Cortex of kidney (tissue), 1 donor: ENCODE results near the gene FAM89B.

Experiments used
- DNase-seq: peaks from one replicate; lab custom pipeline; 2025; lab: John Stamatoyannopoulos, UW

FAM89B gene

DNA sequence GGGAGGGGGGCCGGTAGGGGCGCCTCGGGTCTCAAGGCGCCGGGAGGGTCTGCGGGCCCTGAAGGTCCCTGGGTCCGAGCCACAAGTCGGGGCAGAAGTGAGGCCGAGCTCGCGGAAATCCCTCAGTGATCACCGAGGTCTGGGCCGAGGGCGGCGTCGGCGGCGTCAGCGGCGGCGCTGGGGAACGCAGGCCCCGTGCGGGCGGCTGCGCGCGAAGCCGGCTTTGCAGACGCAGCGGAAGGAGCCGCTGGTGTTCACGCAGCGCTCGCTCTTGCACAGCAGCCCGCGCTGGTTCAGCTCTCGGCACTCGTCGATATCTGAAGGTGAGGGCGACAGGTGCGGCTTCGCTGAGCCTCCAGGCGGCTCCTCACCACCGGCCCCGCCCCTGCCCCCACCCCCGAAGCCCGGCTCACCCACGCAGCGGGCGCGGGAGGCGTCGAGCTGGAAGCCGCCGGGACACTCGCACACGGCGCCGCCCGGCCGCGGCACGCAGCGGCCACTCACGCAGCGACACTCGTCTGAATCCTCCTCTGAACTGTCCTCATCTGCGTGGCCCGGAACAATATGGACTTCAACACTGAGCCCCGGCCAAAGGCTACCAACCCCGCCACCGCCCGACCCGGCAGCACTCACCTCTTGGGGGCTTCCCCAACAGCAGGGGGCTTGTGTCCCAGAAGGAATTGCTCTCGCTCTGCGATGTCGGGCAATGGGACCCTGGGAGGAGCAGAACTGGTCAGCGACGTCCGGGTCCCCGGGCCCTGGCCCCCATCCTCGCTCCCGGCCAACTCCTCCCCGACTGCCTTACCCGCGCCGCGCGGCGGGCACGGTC, 33.2 kb upstream of the FAM89B start:
- DNase-seq, result no peak

DNA sequence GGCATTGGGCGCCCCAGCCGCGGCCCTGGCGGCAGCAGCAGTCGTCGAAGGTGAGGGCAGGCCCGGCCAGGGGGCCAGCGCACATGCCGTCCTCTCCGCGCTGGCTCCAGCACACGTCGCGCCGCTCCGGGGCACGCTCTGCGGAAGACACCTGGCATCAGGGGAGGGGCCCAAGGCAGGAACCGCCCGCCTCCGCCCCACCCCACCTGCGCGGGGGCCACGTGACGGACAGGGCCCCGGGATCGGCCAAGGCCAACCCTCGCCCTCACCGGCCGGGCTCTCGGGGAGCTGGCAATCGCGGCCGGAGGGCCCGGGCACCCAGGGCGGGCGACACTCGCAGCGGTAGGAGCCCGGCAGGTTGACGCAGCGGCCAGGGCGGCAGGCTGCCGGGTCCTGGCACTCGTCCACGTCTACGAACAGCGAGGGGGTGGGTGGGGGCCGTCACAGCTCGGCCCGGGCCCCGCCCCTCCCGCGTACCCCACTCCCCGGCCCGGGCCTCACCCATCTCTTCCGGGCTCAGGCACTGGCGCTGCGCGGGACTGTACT, 32.5 kb upstream of the FAM89B start:
- DNase-seq, result no peak

DNA sequence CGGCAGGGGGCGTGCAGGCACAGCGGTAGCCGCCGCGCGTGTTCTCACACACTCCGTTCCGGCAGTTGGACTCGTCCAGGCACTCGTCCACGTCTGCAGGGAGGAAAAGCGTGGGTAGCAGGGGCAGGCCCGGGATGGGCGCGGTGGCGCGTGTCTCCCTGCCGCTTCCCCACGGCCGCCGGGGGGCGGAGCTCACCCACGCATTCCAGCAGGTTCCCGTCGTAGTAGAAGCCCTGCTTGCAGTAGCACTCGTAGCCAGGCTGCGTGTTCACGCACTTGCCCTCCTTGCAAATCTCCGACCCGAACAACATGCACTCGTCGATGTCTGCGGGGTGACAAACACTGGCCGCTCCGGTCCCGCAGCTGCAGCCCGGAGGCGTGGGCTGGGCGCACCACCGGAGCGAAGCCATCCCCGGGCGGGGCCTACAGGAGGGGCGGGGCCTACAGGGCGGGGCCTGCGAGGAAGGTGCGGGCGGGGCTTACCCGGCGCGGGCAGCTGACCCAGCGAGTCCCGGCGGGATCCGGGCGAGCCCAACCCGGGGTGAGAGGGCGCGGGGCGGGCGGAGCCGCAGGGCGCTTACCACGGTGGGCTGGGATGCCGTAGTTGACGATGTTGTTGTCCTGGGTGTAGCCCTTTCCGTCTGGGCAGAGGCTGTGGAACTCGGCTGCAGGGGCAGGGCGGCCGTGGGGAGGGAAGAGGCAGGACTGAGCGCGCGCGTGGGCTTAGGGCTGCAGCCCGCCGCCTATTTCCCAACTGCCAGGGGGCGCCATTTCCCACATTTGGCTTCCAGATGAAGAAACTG, 31.8 kb upstream of the FAM89B start:
- DNase-seq, result no peak

DNA sequence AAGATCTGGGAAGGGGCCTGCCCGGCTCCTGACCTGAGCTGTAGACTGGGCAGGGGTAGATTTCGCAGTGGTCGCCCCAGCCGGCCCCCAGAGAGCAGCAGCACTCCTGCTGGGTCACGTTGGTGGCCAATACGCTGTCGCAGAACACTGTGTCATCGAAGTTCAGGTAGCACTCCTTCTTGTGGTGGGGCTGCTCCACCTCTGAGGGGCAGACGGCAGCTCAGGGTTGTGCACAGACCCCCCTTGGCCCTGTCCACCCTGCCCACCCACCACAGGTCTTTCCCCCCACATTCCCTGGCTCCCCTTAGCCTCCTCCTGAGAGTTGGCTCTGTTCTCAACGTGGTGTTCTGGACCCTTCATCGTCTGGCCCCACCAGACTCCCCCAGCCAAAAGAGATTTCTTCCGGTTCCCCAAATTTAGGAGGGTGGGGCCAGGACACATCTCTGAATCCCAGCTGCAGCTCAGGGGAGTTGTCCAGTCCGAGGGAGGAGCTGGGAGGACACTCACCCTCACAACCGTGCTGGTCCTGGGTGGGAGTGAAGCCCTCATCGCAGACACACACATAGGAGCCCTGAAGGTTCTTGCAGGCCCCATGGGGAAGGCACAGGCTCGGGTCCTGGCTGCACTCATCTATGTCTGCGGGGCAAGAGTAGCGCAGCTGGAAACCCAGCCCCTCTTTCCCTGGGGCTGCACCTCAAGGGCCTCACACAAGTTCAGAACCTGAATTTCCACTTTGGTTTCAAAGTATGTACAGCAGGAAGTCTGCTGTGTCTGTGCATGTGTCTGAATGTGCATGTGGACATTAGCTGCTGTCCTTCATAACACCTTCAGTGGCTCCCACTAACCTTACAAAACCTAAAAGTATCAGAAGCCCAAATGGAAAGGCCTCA, 31.0 kb upstream of the FAM89B start:
- no peak for DNase-seq

DNA sequence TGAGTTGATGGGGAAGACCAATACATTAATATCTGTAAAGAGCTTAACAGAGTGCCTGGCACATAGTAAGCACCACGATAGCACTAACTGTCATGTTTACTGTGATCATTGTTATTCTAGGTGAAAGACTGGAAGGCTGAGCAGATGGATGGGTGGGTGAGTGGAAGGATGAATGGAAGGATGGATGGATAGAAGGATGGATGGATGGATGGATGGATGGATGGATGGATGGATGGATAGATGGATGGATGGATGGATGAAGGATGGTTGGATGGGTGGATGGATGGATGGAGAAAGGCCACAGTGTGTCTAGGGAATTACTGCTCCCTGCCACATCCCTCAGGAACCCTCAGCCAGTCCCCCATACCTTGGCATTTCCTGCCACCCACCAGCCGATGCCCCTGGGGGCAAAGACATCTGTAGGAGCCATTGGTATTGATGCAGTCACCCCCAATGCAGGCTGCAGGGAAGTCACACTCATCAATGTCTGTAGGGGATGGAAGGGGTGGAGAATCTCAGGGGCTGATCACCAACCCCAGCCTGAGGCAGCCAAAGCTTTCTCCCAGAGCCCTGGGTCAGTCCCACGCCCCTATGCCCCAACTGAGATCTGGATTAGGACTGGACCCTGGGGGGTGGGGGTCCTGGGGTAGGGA, 29.5 kb upstream of the FAM89B start:
- DNase-seq, result no peak

DNA sequence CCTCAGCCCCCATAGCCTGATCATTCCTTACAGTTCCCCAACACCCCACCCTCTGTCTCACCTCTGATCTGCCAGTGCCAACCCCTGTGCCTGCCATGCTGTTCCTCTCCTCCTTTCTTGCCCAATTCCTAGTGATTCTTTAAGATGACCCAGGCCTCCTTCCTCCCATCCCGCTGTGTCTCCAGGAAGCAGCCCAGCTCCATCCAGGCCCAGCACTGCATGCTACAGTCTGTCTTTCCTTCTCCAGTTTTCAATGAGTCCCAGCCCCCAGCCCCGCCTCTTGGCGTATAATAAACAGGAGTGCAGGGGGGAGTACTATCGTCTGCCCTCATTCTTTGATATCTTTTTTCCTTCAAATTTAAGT, 26.5 kb upstream of the FAM89B start:
- DNase-seq, result no peak

DNA sequence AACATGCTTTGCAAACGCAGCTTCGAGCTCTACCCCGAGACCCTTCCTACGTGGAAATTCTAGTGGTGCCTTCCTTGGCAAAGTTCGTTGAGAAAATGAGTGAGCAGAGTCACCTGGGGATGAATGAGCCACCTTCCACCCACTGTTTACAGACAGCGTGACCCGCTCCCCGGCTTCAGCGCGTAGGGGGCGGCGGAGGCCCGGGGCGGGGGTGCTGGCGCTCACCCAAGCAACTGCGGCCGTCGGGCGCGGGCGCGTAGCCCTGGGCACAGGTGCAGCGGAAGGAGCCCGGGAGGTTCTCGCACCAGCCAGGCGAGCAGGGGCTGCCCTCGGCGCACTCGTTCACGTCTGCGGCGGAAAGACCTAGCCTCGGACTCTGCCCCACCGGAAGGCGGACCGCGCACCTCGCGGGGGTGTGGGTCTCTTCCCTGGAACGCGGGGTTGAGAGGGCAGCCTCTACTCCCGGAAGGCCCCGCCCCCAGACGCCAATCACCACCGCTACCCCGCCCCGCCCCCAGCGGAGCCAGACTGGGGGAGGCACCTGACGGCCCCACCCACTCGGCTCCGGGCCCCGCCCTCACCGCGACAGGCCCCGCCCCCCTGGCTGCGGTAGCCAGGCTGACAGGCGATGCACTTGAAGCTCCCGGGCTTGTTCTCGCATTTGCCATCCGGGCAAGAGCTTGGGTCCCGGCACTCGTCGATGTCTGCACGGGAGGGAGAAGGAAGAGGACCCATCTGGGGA, 25.9 kb upstream of the FAM89B start:
- no peak for DNase-seq

DNA sequence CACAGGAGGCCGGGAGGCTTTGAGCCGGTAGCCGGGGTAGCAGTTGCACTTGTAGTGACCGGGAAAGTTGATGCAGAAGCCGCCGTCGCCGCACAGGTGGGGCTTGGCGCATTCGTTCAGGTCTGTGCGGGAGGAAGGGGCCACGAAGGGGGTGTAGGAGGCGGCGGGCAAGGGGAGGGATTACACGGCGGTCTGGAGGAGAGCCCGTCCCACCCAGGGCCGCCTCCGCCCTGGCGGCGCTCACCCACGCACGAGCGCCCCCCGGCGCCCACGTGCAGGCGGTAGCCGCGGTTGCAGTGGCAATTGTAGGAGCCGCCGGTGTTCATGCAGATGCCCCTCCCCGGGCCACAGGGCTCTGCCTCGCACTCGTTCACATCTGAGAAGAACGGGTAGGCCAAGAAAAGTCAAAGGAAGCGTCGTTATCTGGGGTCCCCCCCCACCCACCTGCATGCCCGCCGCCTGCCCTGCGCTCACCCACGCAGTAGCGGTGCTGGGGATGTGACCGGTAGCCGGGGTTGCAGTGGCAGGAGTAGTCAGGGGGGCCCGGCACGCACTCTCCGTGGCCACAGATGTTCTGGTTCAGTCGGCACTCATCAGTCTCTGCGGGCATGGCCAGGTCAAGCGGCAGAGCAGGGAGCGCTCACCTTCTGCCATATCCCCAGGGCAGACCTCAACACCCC, 24.8 kb upstream of the FAM89B start:
- DNase-seq, result no peak

DNA sequence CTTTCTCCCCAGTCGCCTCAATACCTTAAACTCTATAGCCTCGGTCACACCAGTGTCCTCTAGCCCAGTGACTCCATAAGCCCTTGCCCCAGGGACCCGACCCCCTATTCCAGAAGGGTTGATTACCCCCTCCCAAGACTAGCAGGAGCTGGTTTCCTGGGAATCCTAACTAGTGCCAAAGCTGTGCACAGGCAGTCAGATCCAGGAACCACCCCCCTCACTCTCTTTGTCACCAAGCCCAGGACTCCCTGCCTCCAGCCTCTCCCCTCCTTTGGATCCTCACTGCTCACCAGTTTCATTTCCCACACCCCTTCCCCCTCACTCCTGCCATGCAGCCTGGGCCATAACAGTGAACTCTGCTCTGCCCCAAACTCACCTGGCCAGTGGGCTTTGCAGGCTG, 23.9 kb upstream of the FAM89B start:
- no peak for DNase-seq

DNA sequence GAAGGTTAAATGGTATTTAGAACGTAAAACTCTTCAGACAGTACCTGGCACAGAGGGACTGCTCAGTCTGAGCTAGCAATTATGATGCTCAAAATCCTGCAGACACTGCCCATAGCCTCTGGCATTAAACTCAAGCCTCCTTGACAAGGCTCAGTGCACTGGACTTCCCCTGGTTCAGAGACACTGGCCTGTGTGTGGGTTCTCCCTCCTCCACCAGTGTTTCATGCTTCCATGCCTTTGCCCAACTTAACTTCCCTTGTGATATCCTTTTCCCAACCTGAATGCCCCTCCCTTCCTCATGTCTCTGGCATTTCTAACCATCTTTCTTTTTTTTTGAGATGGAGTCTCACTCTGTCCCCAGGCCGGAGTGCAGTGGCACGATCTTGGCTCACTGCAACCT, 23.2 kb upstream of the FAM89B start:
- DNase-seq, result no peak

DNA sequence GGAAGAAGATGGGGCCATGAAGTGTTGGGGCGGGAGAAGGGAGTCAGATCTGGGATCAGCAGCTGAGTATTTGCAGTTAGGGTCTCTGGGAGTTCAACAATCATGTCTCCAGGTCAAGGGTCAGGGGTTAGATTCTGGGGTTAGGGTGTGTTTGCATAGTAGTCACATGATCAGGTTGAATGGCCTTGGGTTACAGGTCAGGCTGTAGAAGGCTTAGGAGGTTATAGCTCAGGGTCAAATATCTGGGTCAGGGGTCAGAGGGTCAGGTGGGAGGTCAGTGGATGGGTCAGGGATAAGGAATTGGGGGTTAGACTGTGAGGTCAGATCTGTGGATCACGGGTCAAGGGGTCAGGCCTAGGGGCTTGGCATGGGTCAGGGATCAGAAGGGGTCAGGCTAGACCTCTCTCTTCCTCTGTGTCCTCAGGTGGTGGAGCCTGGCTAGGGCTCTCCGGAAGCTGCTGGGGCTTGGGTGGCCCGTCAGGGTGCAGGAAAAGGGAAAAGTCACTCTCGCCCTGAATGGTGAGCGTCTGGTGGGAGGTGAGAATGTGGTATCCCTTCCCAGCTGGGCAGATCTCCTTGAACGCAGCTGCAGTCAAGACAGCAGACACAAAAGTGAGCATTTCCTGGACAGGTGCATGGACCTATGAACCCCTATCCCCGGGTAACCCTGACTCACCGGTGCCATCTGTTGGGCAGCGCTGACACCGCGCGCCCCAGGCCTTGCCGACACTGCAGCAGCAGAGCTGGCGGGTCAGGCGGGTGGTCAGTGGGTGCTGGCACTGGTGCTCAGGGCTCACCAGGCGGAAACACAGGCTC, 20.6 kb upstream of the FAM89B start:
- no peak for DNase-seq

DNA sequence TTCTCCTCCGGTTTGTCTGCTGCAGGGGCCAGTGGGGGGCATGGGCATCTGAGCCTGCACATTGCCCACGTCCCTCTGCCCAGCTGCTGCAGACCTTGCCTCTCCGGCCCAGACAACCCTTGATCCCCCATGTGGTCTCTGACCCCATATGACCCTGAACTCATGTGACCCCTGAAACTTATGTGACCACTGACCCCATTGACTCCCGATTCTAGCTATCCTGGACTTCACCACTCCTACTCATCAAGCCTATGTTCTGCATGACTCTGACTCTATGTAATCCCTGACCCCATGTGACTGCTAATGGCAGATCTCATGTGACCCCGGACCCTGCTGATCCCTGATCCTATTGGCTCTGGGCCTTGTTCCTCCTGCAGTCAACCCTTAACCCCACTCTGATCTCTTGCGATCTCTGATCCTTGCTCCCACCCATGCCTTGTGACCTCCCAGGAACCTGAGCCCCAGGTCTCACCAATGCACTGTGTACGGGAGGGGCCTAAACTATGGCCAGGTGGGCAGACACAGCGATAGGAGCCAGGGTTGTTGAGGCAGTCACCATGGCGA, 19.9 kb upstream of the FAM89B start:
- DNase-seq, result no peak

DNA sequence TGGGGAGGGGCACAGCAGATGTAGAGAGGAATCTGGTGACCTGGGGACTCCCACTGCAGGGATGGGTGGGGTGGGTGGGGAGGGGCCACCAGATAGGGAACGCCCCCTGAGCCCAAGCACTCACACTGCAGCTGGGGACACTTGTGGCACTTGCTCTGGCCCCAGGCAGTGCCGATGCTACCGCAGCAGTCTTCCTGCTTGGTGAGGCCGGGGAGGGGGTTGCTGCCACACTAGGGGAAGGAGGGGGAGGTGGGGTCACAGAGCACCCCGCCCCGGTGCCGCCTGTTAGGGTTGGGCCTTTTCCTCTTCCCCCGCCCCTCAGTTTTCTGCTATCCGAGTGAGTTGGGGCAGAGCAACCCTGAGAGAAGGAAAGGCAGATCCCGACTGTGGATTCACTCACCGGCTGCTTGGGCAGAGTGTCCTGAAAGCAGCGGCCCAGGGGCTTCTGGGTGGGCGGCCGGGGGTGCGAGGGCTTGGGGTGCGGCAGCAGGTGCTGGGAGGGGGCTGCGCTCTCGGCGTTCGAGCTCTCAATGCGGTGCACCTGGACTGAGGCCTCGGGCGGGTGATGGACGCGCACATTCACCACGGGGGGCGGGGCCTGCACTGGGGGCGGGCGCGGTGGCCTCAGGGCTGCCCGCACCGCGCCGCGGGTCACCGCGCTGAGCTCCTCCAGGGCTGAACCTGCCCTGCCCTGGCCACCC, 18.9 kb upstream of the FAM89B start:
- DNase-seq, result no peak

DNA sequence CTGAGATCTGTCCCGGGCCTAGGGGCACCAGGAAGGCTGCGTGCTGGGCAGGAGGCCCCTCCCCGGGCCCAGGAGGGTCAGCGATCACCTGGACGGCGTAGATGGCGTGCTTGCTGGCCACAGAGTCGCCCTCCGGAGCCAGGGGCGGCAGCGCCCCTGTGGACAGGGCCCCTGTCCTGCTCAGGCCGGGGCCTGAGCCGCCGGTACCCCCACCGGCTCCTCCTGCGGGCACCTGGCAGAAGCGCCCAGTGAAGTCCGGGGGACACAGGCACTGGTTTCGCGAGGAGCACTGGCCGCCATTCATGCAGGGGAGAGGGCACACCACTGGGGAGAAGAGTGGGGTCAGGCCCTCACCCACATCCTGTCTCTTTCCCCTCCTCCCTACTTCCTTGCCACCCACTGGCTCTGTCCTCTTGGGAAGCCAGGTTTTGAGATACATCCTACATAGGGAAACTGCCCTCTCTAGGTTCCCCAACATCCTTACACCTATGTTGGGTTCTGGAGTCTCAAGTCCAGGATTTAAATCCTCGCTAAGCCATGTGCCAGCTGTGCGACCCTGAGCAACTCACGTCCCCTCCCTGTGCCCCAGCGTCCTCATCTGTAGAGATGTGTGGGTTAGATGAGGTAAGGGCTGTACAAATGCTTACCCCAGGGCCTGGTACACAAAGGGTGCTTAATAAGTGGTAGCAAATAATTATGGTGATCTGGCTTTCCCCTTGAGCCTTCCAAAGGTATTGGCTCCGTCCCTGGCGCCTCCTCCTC, 18.1 kb upstream of the FAM89B start:
- no peak for DNase-seq

DNA sequence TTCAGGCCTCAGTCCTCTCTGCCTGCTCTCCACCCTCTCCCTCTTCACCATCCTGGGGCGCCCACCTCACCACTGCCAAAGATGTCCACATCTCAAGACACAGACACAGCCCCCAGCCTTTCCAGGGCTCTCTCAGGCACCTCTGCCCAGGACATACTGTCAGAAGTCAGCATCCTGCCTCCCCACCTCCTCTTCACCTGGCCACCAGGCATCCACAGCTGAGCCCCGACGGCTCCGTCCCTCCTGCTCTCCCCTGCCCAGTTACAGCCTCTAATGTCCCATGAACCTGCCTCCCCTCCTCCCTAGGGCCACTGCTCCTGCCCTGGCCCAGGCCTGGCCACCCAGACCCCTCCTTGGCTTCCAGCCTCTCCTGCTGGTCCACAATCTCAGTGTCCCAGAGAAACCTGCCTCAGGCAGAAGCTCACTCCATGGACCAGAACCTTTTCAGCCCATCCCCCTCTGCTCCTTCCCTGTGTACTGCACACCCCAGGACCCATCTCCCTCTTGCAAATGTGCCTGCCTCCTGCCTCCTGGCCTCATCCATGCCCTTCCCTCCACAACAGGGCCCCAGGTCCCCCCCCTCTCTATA, 17.4 kb upstream of the FAM89B start:
- DNase-seq, result no peak

DNA sequence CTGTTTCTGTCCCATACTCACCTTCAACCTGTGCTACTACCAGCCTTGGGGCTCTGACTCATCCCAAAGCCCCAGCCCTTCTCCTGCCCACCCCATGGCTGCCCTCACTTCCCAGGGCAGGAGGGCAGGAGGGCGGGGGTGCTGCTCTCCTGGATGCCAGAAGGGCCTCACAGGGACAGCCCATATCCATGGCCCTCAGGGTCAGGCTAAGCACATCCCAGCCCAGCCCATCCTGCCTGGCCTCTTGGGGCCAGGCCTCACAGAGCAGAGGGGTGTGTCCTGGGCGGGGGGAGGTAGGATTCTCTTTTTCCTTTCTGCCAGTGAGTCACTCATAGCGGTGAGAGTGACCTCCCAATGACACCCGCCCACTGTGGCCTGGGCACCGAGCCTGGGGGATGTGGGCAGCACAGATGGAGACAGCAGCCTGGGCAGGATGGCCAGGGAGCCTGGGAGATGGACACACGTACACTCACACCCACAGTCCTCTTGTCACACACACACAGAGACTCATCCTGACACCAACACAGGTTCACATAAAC, 16.6 kb upstream of the FAM89B start:
- DNase-seq, result no peak
